T-cell (primary cell): ENCODE data around the gene ELAVL4. TPM values are rescaled to one million over a fixed set of nuclear protein-coding genes. Genes with fewer than 3 reads are reported as not detected.

Experiments
- ATAC-seq, 4 experiments: fragments of 200-7000 bp in 3 of 4; fragments of 150-1000 bp in 1 of 4; cut with Tn5 transposase; replicated peaks in 1 of 4; 1 replicate in 3 of 4; 2 replicates in 1 of 4; pipeline ENCODE4 v1.10.0; 2021; ENCODE audit warnings: moderate library complexity in 3 of 4, mild to moderate bottlenecking in 2 of 4, moderate number of reproducible peaks in 1 of 4
- CTCF ChIA-PET, 2 donors: fragments of 300-600 bp; sonication (Branson Sonifier 250); formaldehyde crosslinking; loops; one replicate each; lab custom pipeline; 2022; ENCODE audit warnings: antibody characterized with exemption in 2 of 2; lab: Charles Lee
- POLR2A ChIA-PET, 2 donors: fragments of 300-600 bp; sonication (Branson Sonifier 250); formaldehyde crosslinking; loops; one replicate each; lab custom pipeline; 2022; ENCODE audit warnings: antibody characterized with exemption in 2 of 2; lab: Charles Lee
- DNase-seq, 35 experiments: peaks; one replicate each; pipeline versions ENCODE4 v3.0.0 to v3.0.0-alpha.2; 2013 to 2023
- H3K27ac ChIP-seq: one replicate; pipeline ENCODE4 v1.5.1; 2013; ENCODE audit warnings: low read length
- H3K27me3 ChIP-seq, 2 experiments: replicated peaks in 1 of 2; 1 replicate in 1 of 2; 2 replicates in 1 of 2; pipeline versions ENCODE4 v1.6.1 to v1.7.0; 2013; ENCODE audit warnings: low read length in 1 of 2, mixed read lengths in 1 of 2; ENCODE audit not compliant: control insufficient read depth in 2 of 2, insufficient read depth in 2 of 2; ENCODE audit errors: extremely low read depth in 1 of 2
- H3K36me3 ChIP-seq, 2 donors: 1 replicate in 1 of 2; 2 replicates in 1 of 2; pipeline versions ENCODE4 v1.6.1 to v1.7.0; 2013; ENCODE audit warnings: low read length in 1 of 2; ENCODE audit not compliant: control insufficient read depth in 2 of 2, insufficient read depth in 1 of 2; ENCODE audit errors: extremely low read depth in 1 of 2
- H3K4me1 ChIP-seq, 2 experiments: 1 replicate in 1 of 2; 2 replicates in 1 of 2; pipeline versions ENCODE4 v1.6.1 to v1.7.0; 2013; ENCODE audit warnings: low read length in 2 of 2, mixed read lengths in 1 of 2; ENCODE audit not compliant: insufficient read depth in 2 of 2, control insufficient read depth in 1 of 2; ENCODE audit errors: extremely low read depth in 1 of 2
- H3K4me3 ChIP-seq, 2 donors: 1 replicate in 1 of 2; 2 replicates in 1 of 2; pipeline versions ENCODE4 v1.5.1 to v1.7.0; 2013; ENCODE audit warnings: mild to moderate bottlenecking in 2 of 2, low read length in 1 of 2, moderate library complexity in 1 of 2; ENCODE audit not compliant: control insufficient read depth in 1 of 2; ENCODE audit errors: extremely low read depth in 1 of 2
- H3K9me3 ChIP-seq: 2 replicates; pipeline ENCODE4 v1.7.0; 2013
- H3K27ac Mint-ChIP-seq, 2 donors: one replicate each; pipeline ENCODE4 v1.8.0; 2020 to 2021; ENCODE audit warnings: mild to moderate bottlenecking in 2 of 2, mixed read lengths in 2 of 2
- H3K27me3 Mint-ChIP-seq, 2 donors: one replicate each; pipeline ENCODE4 v1.8.0; 2021 to 2022; ENCODE audit warnings: mixed read lengths in 2 of 2
- H3K36me3 Mint-ChIP-seq: one replicate; pipeline ENCODE4 v1.8.0; 2021; ENCODE audit warnings: mixed read lengths
- H3K4me1 Mint-ChIP-seq, 3 donors: one replicate each; pipeline ENCODE4 v1.8.0; 2020 to 2022; ENCODE audit warnings: mixed read lengths in 3 of 3, mild to moderate bottlenecking in 1 of 3
- H3K4me3 Mint-ChIP-seq, 3 donors: one replicate each; pipeline ENCODE4 v1.8.0; 2020 to 2022; ENCODE audit warnings: mild to moderate bottlenecking in 3 of 3, mixed read lengths in 3 of 3, moderate library complexity in 3 of 3
- H3K9me3 Mint-ChIP-seq, 3 donors: one replicate each; pipeline ENCODE4 v1.8.0; 2020 to 2022; ENCODE audit warnings: mixed read lengths in 3 of 3
- WGBS: methylation state at CpG from one replicate; pipeline ENCODE4 v1.1.5; 2013; ENCODE audit warnings: missing lambda C conversion rate; ENCODE audit not compliant: insufficient coverage; 5-methylcytosine and 5-hydroxymethylcytosine counted together
- total RNA-seq, 35 experiments: library from RNA in 6 of 35; stranded (reverse) in 6 of 35; fragments of 120-200 nt in 1 of 35; gene quantifications; one replicate each; pipeline versions ENCODE4 v1.2.1 to v1.2.4 and lab custom pipeline; 2013 to 2026

Gene ELAVL4
- total RNA-seq, 5 donors from 2014 or later (not counting 1 experiment from before 2014, with no cell fraction given): not detected

GRCh38 chr1:50129201-50129600 is 20.5 kb downstream of the ELAVL4 start:
- Histone ChIP-seq H3K36me3 (no peaks in the 10 kb centered on the region), H3K4me1 (no peaks in the 10 kb centered on the region), H3K9me3 (no peaks in the 10 kb centered on the region), H3K27me3 (no peaks in the 10 kb centered on the region), H3K4me3 (no peak overlapping the region), H3K27ac (no peak overlapping the region)
- Mint-ChIP-seq H3K4me3 (no peak overlapping the region), H3K27me3 (peaks cover 5 to 8% of the 10 kb centered on the region in 2 donors), H3K27ac (no peak overlapping the region), H3K9me3 (no peaks in the 10 kb centered on the region), H3K36me3 (no peaks in the 10 kb centered on the region), H3K4me1 (no peaks in the 10 kb centered on the region)
- DNase-seq: no peak
- ChIA-PET CTCF (no interaction called here), POLR2A (no interaction called here)
- no CpG with 5 or more reads among the region's 1 CpG for WGBS
- no peak for ATAC-seq

GRCh38 chr1:50132347-50132894 is 23.7 kb downstream of the ELAVL4 start:
- no peaks in the 10 kb centered on the region for H3K4me1 ChIP-seq
- no peaks in the 10 kb centered on the region for H3K9me3 ChIP-seq
- DNase-seq (no peak), ATAC-seq (no peak)
- no peaks in the 10 kb centered on the region for H3K36me3 ChIP-seq
- ChIA-PET CTCF (no interaction called here), POLR2A (no interaction called here)
- peaks cover 8 to 9% of the 10 kb centered on the region in 2 donors for H3K27me3 Mint-ChIP-seq
- no peaks in the 10 kb centered on the region for H3K27me3 ChIP-seq
- no peaks in the 10 kb centered on the region for H3K4me1 Mint-ChIP-seq
- no peaks in the 10 kb centered on the region for H3K36me3 Mint-ChIP-seq
- no peak overlapping the region for H3K27ac Mint-ChIP-seq
- no peak overlapping the region for H3K4me3 ChIP-seq
- H3K27ac ChIP-seq: no peak overlapping the region
- H3K4me3 Mint-ChIP-seq: no peak overlapping the region
- 33% methylated on average over 1 of the region's 3 CpGs for WGBS
- no peaks in the 10 kb centered on the region for H3K9me3 Mint-ChIP-seq

GRCh38 chr1:50135716-50136115 is 27.0 kb downstream of the ELAVL4 start:
- no peaks in the 10 kb centered on the region for H3K4me1 Mint-ChIP-seq
- H3K27ac Mint-ChIP-seq: no peak overlapping the region
- 40% methylated on average over 1 of the region's 2 CpGs for WGBS

GRCh38 chr1:50139339-50140181 is 30.8 kb downstream of the ELAVL4 start:
- peaks cover 4% of the 10 kb centered on the region in 2 donors for H3K27me3 Mint-ChIP-seq
- DNase-seq (no peak), ATAC-seq (no peak)
- H3K27ac Mint-ChIP-seq: no peak overlapping the region
- Histone ChIP-seq H3K9me3 (no peaks in the 10 kb centered on the region), H3K4me3 (no peak overlapping the region), H3K27me3 (no peaks in the 10 kb centered on the region), H3K27ac (no peak overlapping the region), H3K36me3 (no peaks in the 10 kb centered on the region), H3K4me1 (no peaks in the 10 kb centered on the region)
- H3K4me1 Mint-ChIP-seq: no peaks in the 10 kb centered on the region
- H3K9me3 Mint-ChIP-seq: peaks cover 0 to 4% (median 0%) of the 10 kb centered on the region in 3 donors
- POLR2A ChIA-PET: no interaction called here
- CTCF ChIA-PET: no interaction called here
- no CpG with 5 or more reads among the region's 10 CpGs for WGBS
- H3K4me3 Mint-ChIP-seq: no peak overlapping the region
- H3K36me3 Mint-ChIP-seq: no peaks in the 10 kb centered on the region

More at GRCh38 chr1:50135716-50136115, 27.0 kb downstream of the ELAVL4 start:
- no peak for DNase-seq
- ChIA-PET CTCF (no interaction called here), POLR2A (interaction anchor here in 1 of 2 donors (0.5 kb wide), 1 partner anchor 1673 kb away, joined by 3 read pairs; no protein-coding TSS in a partner anchor)
- Histone ChIP-seq H3K9me3 (no peaks in the 10 kb centered on the region), H3K4me3 (no peak overlapping the region), H3K27ac (no peak overlapping the region), H3K4me1 (no peaks in the 10 kb centered on the region), H3K36me3 (no peaks in the 10 kb centered on the region), H3K27me3 (no peaks in the 10 kb centered on the region)
- Mint-ChIP-seq H3K9me3 (no peaks in the 10 kb centered on the region), H3K4me3 (no peak overlapping the region), H3K36me3 (no peaks in the 10 kb centered on the region), H3K27me3 (peaks cover 8% of the 10 kb centered on the region in 2 donors)
- ATAC-seq: no peak

GRCh38 chr1:50140182-50140447 is 31.4 kb downstream of the ELAVL4 start:
- ATAC-seq (no peak), DNase-seq (no peak)
- no peaks in the 10 kb centered on the region for H3K9me3 ChIP-seq
- no peak overlapping the region for H3K4me3 ChIP-seq
- CTCF ChIA-PET: no interaction called here
- no peaks in the 10 kb centered on the region for H3K4me1 ChIP-seq
- Mint-ChIP-seq H3K27ac (no peak overlapping the region), H3K27me3 (peaks cover 4% of the 10 kb centered on the region in 2 donors), H3K4me1 (no peaks in the 10 kb centered on the region), H3K9me3 (peaks cover 0 to 4% (median 0%) of the 10 kb centered on the region in 3 donors), H3K4me3 (no peak overlapping the region), H3K36me3 (no peaks in the 10 kb centered on the region)
- H3K27ac ChIP-seq: no peak overlapping the region
- no peaks in the 10 kb centered on the region for H3K36me3 ChIP-seq
- H3K27me3 ChIP-seq: no peaks in the 10 kb centered on the region
- POLR2A ChIA-PET: no interaction called here
- no CpG with 5 or more reads among the region's 1 CpG for WGBS

GRCh38 chr1:50147191-50147850 is 38.6 kb downstream of the ELAVL4 start:
- DNase-seq (no peak), ATAC-seq (no peak)
- CTCF ChIA-PET: interaction anchor here in 1 of 2 donors (0.6 kb wide), 1 partner anchor 35 kb away, joined by 3 read pairs; no protein-coding TSS in a partner anchor
- no peak overlapping the region for H3K27ac ChIP-seq
- H3K4me3 ChIP-seq: no peak overlapping the region
- H3K36me3 ChIP-seq: no peaks in the 10 kb centered on the region
- H3K4me3 Mint-ChIP-seq: no peak overlapping the region
- no peaks in the 10 kb centered on the region for H3K36me3 Mint-ChIP-seq
- H3K27ac Mint-ChIP-seq: no peak overlapping the region
- no peaks in the 10 kb centered on the region for H3K4me1 ChIP-seq
- H3K9me3 ChIP-seq: no peaks in the 10 kb centered on the region
- peaks cover 0 to 2% of the 10 kb centered on the region in 2 donors for H3K27me3 Mint-ChIP-seq
- no peaks in the 10 kb centered on the region for H3K4me1 Mint-ChIP-seq
- H3K9me3 Mint-ChIP-seq: peaks cover 0 to 4% (median 0%) of the 10 kb centered on the region in 3 donors
- 100% methylated on average over 2 of the region's 4 CpGs for WGBS
- POLR2A ChIA-PET: no interaction called here
- H3K27me3 ChIP-seq: no peaks in the 10 kb centered on the region
